Kasumi-1 (cell line): ENCODE measurements around the gene LRTM2.

Source experiments
- DNase-seq, 2 experiments: peaks; one replicate each; lab custom pipeline; 2025; lab: John Stamatoyannopoulos, UW

LRTM2 gene

GRCh38 chr12:1885082-1885596, 64.8 kb downstream of the LRTM2 start:
- DNase-seq, result no peak

GRCh38 chr12:1885599-1886245, 65.4 kb downstream of the LRTM2 start:
- no peak for DNase-seq
